SK-N-SH (cell line): ENCODE data around the gene ERCC2. TPM values are rescaled to one million over a fixed set of nuclear protein-coding genes. Genes with fewer than 3 reads are reported as not detected.

Experiments
- CTCF ChIA-PET: fragments of 300-600, 350-600 bp; formaldehyde crosslinking; extraction: SDS; loops from one replicate; lab custom pipeline; 2021; lab: Yijun Ruan, JAX
- POLR2A ChIA-PET: fragments of 350-600 bp; sonication (Branson Sonifier 250); formaldehyde crosslinking; extraction: SDS; loops from one replicate; lab custom pipeline; 2020; ENCODE audit warnings: antibody characterized with exemption, inconsistent platforms; lab: Yijun Ruan, JAX
- DNase-seq: peaks from one replicate; pipeline ENCODE4 v3.0.0; 2012
- H2AFZ ChIP-seq: fragments of 200-600 bp; sonication (generic); 2 replicates; pipeline ENCODE4 v1.8.1; 2016; ENCODE audit warnings: antibody characterized with exemption, mild to moderate bottlenecking, low read depth
- H3F3A ChIP-seq: fragments of 200-600 bp; sonication (generic); replicated peaks from 2 replicates; pipeline ENCODE3; 2016; ENCODE audit warnings: antibody characterized with exemption, mild to moderate bottlenecking; ENCODE audit not compliant: insufficient read depth
- H3K27ac ChIP-seq, 2 experiments: fragments of 200-500 bp in 1 of 2; fragments of 200-600 bp in 1 of 2; sonication (Bioruptor generic) in 1 of 2; sonication (generic), shearing (Covaris generic) in 1 of 2; 2 replicates each; pipeline versions ENCODE4 v1.5.1 to v1.6.1; 2014 to 2016; ENCODE audit warnings: low read depth in 2 of 2, inconsistent platforms in 1 of 2, low read length in 1 of 2, mild to moderate bottlenecking in 1 of 2, mixed read lengths in 1 of 2
- H3K27me3 ChIP-seq: fragments of 200-600 bp; sonication (generic), shearing (Covaris generic); 2 replicates; pipeline ENCODE4 v1.6.1; 2016; ENCODE audit warnings: mixed run types; ENCODE audit not compliant: insufficient read depth
- H3K36me3 ChIP-seq, 2 experiments: fragments of 200-500 bp in 1 of 2; fragments of 200-600 bp in 1 of 2; sonication (Bioruptor generic) in 1 of 2; sonication (generic) in 1 of 2; replicated peaks in 1 of 2; 2 replicates each; pipeline versions ENCODE3 to v1.5.1; 2014 to 2016; ENCODE audit warnings: low read length in 1 of 2, mild to moderate bottlenecking in 1 of 2; ENCODE audit not compliant: insufficient read depth in 2 of 2, control insufficient read depth in 1 of 2
- H3K4me1 ChIP-seq, 2 experiments: fragments of 200-500 bp in 1 of 2; fragments of 200-600 bp in 1 of 2; sonication (Bioruptor generic) in 1 of 2; sonication (generic), shearing (Covaris generic) in 1 of 2; 2 replicates each; pipeline versions ENCODE4 v1.5.1 to v1.6.1; 2014 to 2016; ENCODE audit warnings: low read depth in 1 of 2, low read length in 1 of 2, mixed run types in 1 of 2; ENCODE audit not compliant: insufficient read depth in 2 of 2, control insufficient read depth in 1 of 2
- H3K4me2 ChIP-seq: fragments of 200-600 bp; sonication (generic), shearing (Covaris generic); 2 replicates; pipeline ENCODE4 v1.6.1; 2017; ENCODE audit warnings: mixed run types
- H3K4me3 ChIP-seq, 2 experiments: fragments of 200-500 bp in 1 of 2; fragments of 200-600 bp in 1 of 2; sonication (Bioruptor generic) in 1 of 2; sonication (generic), shearing (Covaris generic) in 1 of 2; 2 replicates each; pipeline versions ENCODE4 v1.5.1 to v1.8.1; 2014 to 2016; ENCODE audit warnings: low read depth in 2 of 2, inconsistent platforms in 1 of 2, low read length in 1 of 2, mild to moderate bottlenecking in 1 of 2, mixed read lengths in 1 of 2, moderate library complexity in 1 of 2
- H3K79me2 ChIP-seq: fragments of 200-600 bp; sonication (generic); 2 replicates; pipeline ENCODE4 v1.8.1; 2017; ENCODE audit warnings: mild to moderate bottlenecking; ENCODE audit not compliant: insufficient read depth
- H3K9ac ChIP-seq: fragments of 200-600 bp; sonication (generic); 2 replicates; pipeline ENCODE4 v1.6.1; 2017; ENCODE audit warnings: mixed run types
- H3K9me2 ChIP-seq: fragments of 200-600 bp; sonication (generic); 2 replicates; pipeline ENCODE4 v1.6.1; 2017; ENCODE audit warnings: mixed run types
- H3K9me3 ChIP-seq: fragments of 200-600 bp; sonication (generic); 2 replicates; pipeline ENCODE4 v1.6.1; 2017; ENCODE audit warnings: mixed run types, mild to moderate bottlenecking, moderate library complexity
- H4K20me1 ChIP-seq: fragments of 200-600 bp; sonication (generic); 2 replicates; pipeline ENCODE4 v1.6.1; 2017; ENCODE audit warnings: mild to moderate bottlenecking, mixed run types; ENCODE audit not compliant: insufficient read depth
- ELF1 ChIP-seq: IDR thresholded peaks from 2 replicates; pipeline ENCODE4 v1.4.0; 2012
- EZH2phosphoT487 ChIP-seq: fragments of 200-600 bp; sonication (generic); IDR thresholded peaks from 2 replicates; pipeline ENCODE4 v1.6.1; 2017; ENCODE audit warnings: low read depth, mixed run types, mild to moderate bottlenecking, antibody characterized with exemption, moderate library complexity, borderline replicate concordance
- FOXJ3 ChIP-seq: sonication (generic); formaldehyde crosslinking; IDR thresholded peaks from 2 replicates; pipeline ENCODE4 v1.5.1; 2020; ENCODE audit warnings: mild to moderate bottlenecking, missing genetic modification reagents
- FOXM1 ChIP-seq: IDR thresholded peaks from 2 replicates; pipeline ENCODE4 v1.4.0; 2012; ENCODE audit warnings: low read depth, mild to moderate bottlenecking
- GABPA ChIP-seq: IDR thresholded peaks from 2 replicates; pipeline ENCODE4 v1.4.0; 2012; ENCODE audit warnings: low read depth, mild to moderate bottlenecking
- JUND ChIP-seq: IDR thresholded peaks from 2 replicates; pipeline ENCODE4 v1.4.0; 2012
- NFIC ChIP-seq: IDR thresholded peaks from 2 replicates; pipeline ENCODE4 v1.4.0; 2012; ENCODE audit warnings: borderline replicate concordance
- NRF1 ChIP-seq: IDR thresholded peaks from 2 replicates; pipeline ENCODE4 v1.6.1; 2012; ENCODE audit warnings: low read depth, mild to moderate bottlenecking, low read length
- POLR2AphosphoS5 ChIP-seq: IDR thresholded peaks from 2 replicates; pipeline ENCODE4 v1.6.1; 2012; ENCODE audit warnings: low read depth, low read length
- RAD21 ChIP-seq: IDR thresholded peaks from 2 replicates; pipeline ENCODE4 v1.6.1; 2012; ENCODE audit warnings: mild to moderate bottlenecking, low read length
- RCOR1 ChIP-seq: fragments of 150-350 bp; IDR thresholded peaks from 2 replicates; pipeline ENCODE4 v1.6.1; 2017; ENCODE audit warnings: antibody characterized with exemption, low read length
- RXRA ChIP-seq: IDR thresholded peaks from 2 replicates; pipeline ENCODE4 v1.4.0; 2012; ENCODE audit warnings: low read depth, mild to moderate bottlenecking, borderline replicate concordance
- SIN3A ChIP-seq: IDR thresholded peaks from 2 replicates; pipeline ENCODE4 v1.6.1; 2012; ENCODE audit warnings: low read depth, mild to moderate bottlenecking, low read length, moderate library complexity, borderline replicate concordance
- SMC3 ChIP-seq: IDR thresholded peaks from 2 replicates; pipeline ENCODE4 v1.6.1; 2012; ENCODE audit warnings: low read depth, low read length, improper control_type of control experiment
- TAF1 ChIP-seq: IDR thresholded peaks from 2 replicates; pipeline ENCODE4 v1.6.1; 2012; ENCODE audit warnings: low read depth, mild to moderate bottlenecking, low read length, moderate library complexity, borderline replicate concordance
- TCF12 ChIP-seq: IDR thresholded peaks from 2 replicates; pipeline ENCODE4 v1.4.0; 2012
- TEAD4 ChIP-seq: IDR thresholded peaks from 2 replicates; pipeline ENCODE4 v1.4.0; 2012; ENCODE audit warnings: mild to moderate bottlenecking, borderline replicate concordance; ENCODE audit not compliant: insufficient read depth
- WGBS: methylation state at CpG from one replicate; pipeline ENCODE4 v1.1.6; 2017; ENCODE audit warnings: low lambda C conversion rate; 5-methylcytosine and 5-hydroxymethylcytosine counted together
- polyA plus RNA-seq, 3 experiments: library from polyadenylated mRNA; depleted of rRNA; stranded (reverse); fragments of >200 nt; gene quantifications; 2 replicates each; pipeline ENCODE4 v1.2.3, GENCODE V29; 2012
- TF ChIP-seq, protein P1 (sequence below): IDR thresholded peaks from 2 replicates; pipeline ENCODE4 v1.4.0; 2012; ENCODE audit warnings: low read depth
- TF ChIP-seq, protein P2 (sequence below): IDR thresholded peaks from 2 replicates; pipeline ENCODE4 v1.4.0; 2012; ENCODE audit warnings: low read depth, borderline replicate concordance
- TF ChIP-seq, protein P3 (sequence below): IDR thresholded peaks from 2 replicates; pipeline ENCODE4 v1.6.1; 2012; ENCODE audit warnings: mild to moderate bottlenecking, low read depth, low read length, moderate library complexity
- TF ChIP-seq, protein P4 (sequence below): fragments of 150-350 bp; IDR thresholded peaks from 2 replicates; pipeline ENCODE4 v1.6.1; 2017; ENCODE audit warnings: antibody characterized with exemption, low read length, low read depth, borderline replicate concordance
- TF ChIP-seq, protein P5 (sequence below): fragments of 150-350 bp; IDR thresholded peaks from 2 replicates; pipeline ENCODE4 v1.6.1; 2016; ENCODE audit warnings: mild to moderate bottlenecking, low read depth, low read length

The ERCC2 gene
- polyA plus RNA-seq, 1 of the 3 experiments (the other 2 are of a cell fraction) = 72.8 TPM

DNA sequence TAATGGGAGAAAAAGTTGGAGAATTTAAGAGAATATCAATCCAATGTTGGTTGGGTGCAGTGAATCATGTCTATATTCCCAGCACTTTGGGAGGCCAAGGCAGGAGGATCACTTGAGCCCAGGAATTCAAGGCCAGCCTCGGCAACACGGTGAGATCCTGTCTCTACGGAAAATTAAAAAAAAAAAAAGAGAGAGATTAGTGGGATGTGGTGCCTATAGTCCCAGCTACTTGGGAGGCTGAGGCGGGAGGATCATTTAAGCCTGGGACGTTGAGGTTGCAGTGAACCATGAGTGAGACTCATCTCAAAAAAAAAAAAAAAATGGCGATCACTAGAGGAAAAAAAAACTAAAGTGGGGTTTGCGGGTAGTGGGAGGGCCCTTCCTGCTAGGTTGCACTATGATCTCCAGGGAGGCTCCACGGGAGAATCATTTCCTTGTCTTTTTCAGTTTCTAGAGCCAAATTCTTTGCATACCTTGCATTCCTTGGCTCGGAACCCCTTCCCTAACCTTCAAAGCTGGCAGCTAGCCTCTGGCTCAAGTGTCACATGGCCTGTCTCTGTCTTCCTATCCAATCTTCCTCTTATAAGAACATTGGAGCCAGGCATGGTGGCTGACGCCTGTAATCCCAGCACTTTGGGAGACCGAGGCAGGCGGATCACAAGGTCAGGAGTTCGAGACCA is 5.8 kb upstream of the ERCC2 start (continued):
- TF ChIP-seq TEAD4 (peak; percentile 99), POLR2AphosphoS5 (peak; percentile 69), JUND (no peak; the same call in 1 of the 2 replicates), FOXM1 (no peak), GABPA (no peak), RCOR1 (no peak), SIN3A (peak; percentile 64; the same call in 1 of the 2 replicates)
- TF ChIP-seq, protein P1, sequence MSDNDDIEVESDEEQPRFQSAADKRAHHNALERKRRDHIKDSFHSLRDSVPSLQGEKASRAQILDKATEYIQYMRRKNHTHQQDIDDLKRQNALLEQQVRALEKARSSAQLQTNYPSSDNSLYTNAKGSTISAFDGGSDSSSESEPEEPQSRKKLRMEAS = peak; percentile 77

DNA sequence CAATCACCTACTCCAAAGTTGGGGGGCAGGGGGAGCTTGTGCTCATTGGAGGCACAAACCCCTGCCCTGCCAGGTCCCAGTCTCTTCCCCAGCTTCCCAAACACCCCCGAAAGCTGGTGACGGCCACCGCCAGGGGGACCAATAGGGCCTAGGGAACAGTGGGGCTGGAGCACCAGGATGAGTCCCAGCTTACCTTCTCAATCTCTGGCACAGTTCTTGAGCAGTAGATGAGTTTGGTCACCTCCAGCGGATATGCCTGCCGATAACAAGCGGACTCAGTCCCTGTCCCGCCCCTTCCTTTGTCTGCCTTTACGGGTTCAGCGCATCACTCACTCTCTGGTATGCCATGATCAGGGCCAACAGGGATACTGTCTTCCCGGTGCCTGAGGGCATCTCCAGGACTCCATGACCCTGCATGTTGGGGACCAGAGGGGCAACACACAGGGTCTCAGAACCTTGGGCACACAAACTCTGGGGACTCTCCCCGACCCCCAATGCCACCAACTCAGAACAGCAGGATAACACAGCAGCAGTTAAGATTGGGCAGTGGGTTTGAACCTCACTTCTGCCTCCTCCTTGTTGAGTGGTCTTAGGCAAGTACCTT is 1.5 kb downstream of the ERCC2 start:
- 100% methylated on average over 8 of the region's 11 CpGs for WGBS
- TF ChIP-seq JUND (no peak), TCF12 (no peak), RXRA (no peak), RAD21 (no peak), SMC3 (no peak), TAF1 (no peak), NFIC (no peak), ELF1 (no peak), FOXM1 (no peak), EZH2phosphoT487 (no peak), NRF1 (no peak), FOXJ3 (no peak), TEAD4 (no peak)
- TF ChIP-seq, protein P2, sequence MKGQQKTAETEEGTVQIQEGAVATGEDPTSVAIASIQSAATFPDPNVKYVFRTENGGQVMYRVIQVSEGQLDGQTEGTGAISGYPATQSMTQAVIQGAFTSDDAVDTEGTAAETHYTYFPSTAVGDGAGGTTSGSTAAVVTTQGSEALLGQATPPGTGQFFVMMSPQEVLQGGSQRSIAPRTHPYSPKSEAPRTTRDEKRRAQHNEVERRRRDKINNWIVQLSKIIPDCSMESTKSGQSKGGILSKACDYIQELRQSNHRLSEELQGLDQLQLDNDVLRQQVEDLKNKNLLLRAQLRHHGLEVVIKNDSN = no peak
- TF ChIP-seq, protein P3, sequence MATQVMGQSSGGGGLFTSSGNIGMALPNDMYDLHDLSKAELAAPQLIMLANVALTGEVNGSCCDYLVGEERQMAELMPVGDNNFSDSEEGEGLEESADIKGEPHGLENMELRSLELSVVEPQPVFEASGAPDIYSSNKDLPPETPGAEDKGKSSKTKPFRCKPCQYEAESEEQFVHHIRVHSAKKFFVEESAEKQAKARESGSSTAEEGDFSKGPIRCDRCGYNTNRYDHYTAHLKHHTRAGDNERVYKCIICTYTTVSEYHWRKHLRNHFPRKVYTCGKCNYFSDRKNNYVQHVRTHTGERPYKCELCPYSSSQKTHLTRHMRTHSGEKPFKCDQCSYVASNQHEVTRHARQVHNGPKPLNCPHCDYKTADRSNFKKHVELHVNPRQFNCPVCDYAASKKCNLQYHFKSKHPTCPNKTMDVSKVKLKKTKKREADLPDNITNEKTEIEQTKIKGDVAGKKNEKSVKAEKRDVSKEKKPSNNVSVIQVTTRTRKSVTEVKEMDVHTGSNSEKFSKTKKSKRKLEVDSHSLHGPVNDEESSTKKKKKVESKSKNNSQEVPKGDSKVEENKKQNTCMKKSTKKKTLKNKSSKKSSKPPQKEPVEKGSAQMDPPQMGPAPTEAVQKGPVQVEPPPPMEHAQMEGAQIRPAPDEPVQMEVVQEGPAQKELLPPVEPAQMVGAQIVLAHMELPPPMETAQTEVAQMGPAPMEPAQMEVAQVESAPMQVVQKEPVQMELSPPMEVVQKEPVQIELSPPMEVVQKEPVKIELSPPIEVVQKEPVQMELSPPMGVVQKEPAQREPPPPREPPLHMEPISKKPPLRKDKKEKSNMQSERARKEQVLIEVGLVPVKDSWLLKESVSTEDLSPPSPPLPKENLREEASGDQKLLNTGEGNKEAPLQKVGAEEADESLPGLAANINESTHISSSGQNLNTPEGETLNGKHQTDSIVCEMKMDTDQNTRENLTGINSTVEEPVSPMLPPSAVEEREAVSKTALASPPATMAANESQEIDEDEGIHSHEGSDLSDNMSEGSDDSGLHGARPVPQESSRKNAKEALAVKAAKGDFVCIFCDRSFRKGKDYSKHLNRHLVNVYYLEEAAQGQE = no peak
- TF ChIP-seq, protein P4, sequence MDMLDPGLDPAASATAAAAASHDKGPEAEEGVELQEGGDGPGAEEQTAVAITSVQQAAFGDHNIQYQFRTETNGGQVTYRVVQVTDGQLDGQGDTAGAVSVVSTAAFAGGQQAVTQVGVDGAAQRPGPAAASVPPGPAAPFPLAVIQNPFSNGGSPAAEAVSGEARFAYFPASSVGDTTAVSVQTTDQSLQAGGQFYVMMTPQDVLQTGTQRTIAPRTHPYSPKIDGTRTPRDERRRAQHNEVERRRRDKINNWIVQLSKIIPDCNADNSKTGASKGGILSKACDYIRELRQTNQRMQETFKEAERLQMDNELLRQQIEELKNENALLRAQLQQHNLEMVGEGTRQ = no peak
- TF ChIP-seq, protein P5, sequence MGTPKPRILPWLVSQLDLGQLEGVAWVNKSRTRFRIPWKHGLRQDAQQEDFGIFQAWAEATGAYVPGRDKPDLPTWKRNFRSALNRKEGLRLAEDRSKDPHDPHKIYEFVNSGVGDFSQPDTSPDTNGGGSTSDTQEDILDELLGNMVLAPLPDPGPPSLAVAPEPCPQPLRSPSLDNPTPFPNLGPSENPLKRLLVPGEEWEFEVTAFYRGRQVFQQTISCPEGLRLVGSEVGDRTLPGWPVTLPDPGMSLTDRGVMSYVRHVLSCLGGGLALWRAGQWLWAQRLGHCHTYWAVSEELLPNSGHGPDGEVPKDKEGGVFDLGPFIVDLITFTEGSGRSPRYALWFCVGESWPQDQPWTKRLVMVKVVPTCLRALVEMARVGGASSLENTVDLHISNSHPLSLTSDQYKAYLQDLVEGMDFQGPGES = no peak
- Histone ChIP-seq H3F3A (peaks cover 10% of the 10 kb centered on the region), H3K9me2 (no peaks in the 10 kb centered on the region), H3K4me2 (peak overlapping the region; percentile 96), H3K4me1 (peaks cover 4 to 7% of the 10 kb centered on the region in 2 experiments; a peak in 1 of 4 replicates), H3K36me3 (peaks cover 4 to 17% of the 10 kb centered on the region in 2 experiments), H3K9ac (no peak overlapping the region), H3K79me2 (peaks cover 46% of the 10 kb centered on the region), H4K20me1 (no peaks in the 10 kb centered on the region), H2AFZ (no peak overlapping the region), H3K9me3 (no peaks in the 10 kb centered on the region), H3K27ac (no peak overlapping the region), H3K4me3 (peak overlapping the region in 1 of 2 experiments; percentile 90; a peak in 3 of 4 replicates), H3K27me3 (no peaks in the 10 kb centered on the region)
- CTCF ChIA-PET = interaction anchor here (1.3 to 1.5 kb wide), 2 partner anchors 9 to 36 kb away, joined by 3 to 4 read pairs; partner anchors contain the start of gene PPP1R13L
- POLR2A ChIA-PET = no interaction called here
- DNase-seq = no peak
